ENCODE data around the gene LCNL1.

LCNL1 gene

DNA sequence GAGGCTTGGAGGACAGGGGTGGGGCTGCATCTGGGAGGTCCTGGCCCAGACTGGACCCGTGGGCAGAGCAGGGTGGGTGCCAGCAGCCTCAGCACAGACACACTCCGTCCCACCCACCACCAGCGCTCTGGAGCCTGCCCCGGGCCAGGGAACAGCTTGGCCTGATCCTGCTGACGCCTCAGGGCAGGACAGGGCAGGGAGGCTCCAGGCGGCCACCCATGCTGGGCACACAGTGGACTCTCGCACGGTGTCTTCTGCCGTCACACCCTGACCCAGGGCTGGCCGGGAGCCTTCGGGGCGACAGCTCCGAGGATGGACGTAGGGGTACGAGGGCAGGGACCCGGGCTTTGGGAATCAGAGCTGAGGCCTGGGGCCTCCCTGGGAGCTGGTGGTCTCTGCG, 13.6 kb upstream of the LCNL1 start:
- H3K4me3 ChIP-seq (replicated peaks in 1 of 2; ENCODE audit: low read depth in 2 of 2, low read length in 2 of 2) = no peak overlapping the region
- DNase-seq (ENCODE audit: low read depth in 2 of 2) = no peak
- no peak for TF ChIP-seq CTCF (IDR thresholded peaks at IDR 0.05; ENCODE audit: low read depth, low read length)

- H3K4me3 ChIP-seq (replicated peaks in 1 of 2; ENCODE audit: low read depth in 2 of 2, low read length in 2 of 2) = no peak overlapping the region
- no peak for TF ChIP-seq CTCF (IDR thresholded peaks at IDR 0.05; ENCODE audit: low read depth, low read length)
- DNase-seq (ENCODE audit: low read depth in 2 of 2) = no peak
Measured at GRCh38 chr9:136969774-136970173, 13.0 kb upstream of the LCNL1 start.

DNA sequence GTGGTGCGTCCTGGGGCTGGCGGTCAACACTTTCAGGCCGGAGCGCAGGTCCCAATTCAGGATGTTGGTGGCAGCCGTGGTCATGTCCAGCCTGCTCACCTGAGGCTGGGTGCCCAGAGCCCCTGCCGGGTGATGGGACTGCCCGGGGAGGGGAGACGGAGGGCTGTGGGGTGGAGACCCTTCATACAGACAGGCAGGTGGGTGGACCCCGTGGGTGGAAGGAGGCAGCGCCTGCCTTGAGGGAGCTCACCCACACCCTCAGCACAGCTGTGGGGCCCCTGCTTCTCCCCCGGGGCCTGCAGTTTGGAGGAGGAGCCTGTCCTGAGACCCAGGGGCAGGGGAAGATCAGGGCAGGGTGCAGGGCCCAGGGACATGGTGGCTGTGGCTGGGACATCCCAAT, 12.4 kb upstream of the LCNL1 start:
- no peak for DNase-seq (ENCODE audit: low read depth in 2 of 2)

DNA sequence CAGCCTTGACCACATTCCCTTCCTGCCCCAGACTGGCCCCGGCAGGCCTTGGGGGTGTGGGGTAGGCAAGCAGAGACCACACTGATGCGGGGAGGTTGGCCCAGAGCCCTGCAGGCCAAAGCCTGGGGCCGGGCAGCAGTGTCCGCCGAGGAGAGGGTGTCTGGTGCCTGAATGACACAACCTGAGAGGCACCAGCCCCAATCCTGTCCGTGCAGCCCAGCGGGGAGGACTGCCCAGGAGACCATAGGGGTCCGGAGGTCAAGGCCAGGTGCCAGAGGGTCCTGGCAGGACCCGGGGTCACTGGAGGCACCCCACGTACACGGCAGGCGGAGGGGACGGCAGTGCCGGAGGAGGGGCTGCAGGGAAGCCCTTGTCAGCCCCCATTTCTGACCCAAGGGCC, 11.0 kb upstream of the LCNL1 start:
- no peak overlapping the region for H3K4me3 ChIP-seq (replicated peaks in 1 of 2; ENCODE audit: low read depth in 2 of 2, low read length in 2 of 2)
- no peak for TF ChIP-seq CTCF (IDR thresholded peaks at IDR 0.05; ENCODE audit: low read depth, low read length)
- DNase-seq (ENCODE audit: low read depth in 2 of 2) = no peak

More for the DNA sequence above, 12.4 kb upstream of the LCNL1 start:
- H3K4me3 ChIP-seq (replicated peaks in 1 of 2; ENCODE audit: low read depth in 2 of 2, low read length in 2 of 2) = no peak overlapping the region
- TF ChIP-seq CTCF (IDR thresholded peaks at IDR 0.05; ENCODE audit: low read depth, low read length) = no peak

- DNase-seq (ENCODE audit: low read depth in 2 of 2) = no peak
- no peak for TF ChIP-seq CTCF (IDR thresholded peaks at IDR 0.05; ENCODE audit: low read depth, low read length)
- H3K4me3 ChIP-seq (replicated peaks in 1 of 2; ENCODE audit: low read depth in 2 of 2, low read length in 2 of 2) = no peak overlapping the region
Measured at GRCh38 chr9:136972335-136972734, 10.5 kb upstream of the LCNL1 start.

DNA sequence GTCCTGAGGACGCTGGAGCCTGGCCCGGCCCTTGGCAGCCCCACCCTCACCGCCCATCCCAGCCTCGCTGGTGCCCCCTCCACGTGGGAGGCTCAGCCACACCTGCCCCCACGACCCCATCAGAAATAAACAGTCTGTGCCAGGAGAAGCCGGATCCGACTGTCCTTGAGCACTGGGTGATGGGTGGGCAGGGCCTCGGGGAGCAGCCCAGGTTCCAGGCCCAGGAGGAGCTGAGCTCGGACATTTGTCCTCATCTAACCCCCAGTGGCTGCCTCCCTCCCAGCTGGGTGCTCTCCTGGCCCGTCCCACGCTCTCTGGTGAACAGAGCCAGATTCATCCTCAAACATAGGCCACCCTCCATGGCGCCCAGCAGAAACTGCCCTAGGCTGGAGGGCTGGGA, 10.1 kb upstream of the LCNL1 start:
- no peak overlapping the region for H3K4me3 ChIP-seq (replicated peaks in 1 of 2; ENCODE audit: low read depth in 2 of 2, low read length in 2 of 2)
- no peak for TF ChIP-seq CTCF (IDR thresholded peaks at IDR 0.05; ENCODE audit: low read depth, low read length)
- DNase-seq (ENCODE audit: low read depth in 2 of 2) = no peak
